Lower leg skin (tissue), 3 donors: ENCODE measurements around the gene ETFA.

ENCODE experiments used
- CTCF ChIP-seq, 3 donors: fragments of 450-650 bp; IDR thresholded peaks; one replicate each; pipeline ENCODE4 v1.5.1; 2016; ENCODE audit warnings: antibody characterized with exemption in 3 of 3, mild to moderate bottlenecking in 3 of 3, moderate library complexity in 2 of 3
- POLR2A ChIP-seq, 2 donors: fragments of 450-650 bp; IDR thresholded peaks; one replicate each; pipeline ENCODE4 v1.6.1; 2016 to 2017; ENCODE audit warnings: antibody characterized with exemption in 2 of 2, mild to moderate bottlenecking in 1 of 2, moderate library complexity in 1 of 2

- no peak for TF ChIP-seq POLR2A (IDR thresholded peaks at IDR 0.05)
- TF ChIP-seq CTCF (IDR thresholded peaks at IDR 0.05) = no peak
Measured at GRCh38 chr15:76208786-76209424, 102.4 kb downstream of the ETFA start.
